Loucy (cell line): ENCODE measurements around the gene TMEM163.

Source experiments
- H2AFZ ChIP-seq: fragments of 200-600 bp; sonication (generic); 2 replicates; pipeline ENCODE4 v1.6.0; 2016; ENCODE audit warnings: antibody characterized with exemption, mild to moderate bottlenecking, low read length, moderate library complexity
- H3F3A ChIP-seq: fragments of 200-600 bp; 2 replicates; pipeline ENCODE4 v1.6.0; 2016; ENCODE audit warnings: antibody characterized with exemption, low read depth, mild to moderate bottlenecking
- H3K27me3 ChIP-seq: fragments of 200-600 bp; sonication (generic); 2 replicates; pipeline ENCODE4 v1.6.1; 2014; ENCODE audit warnings: low read length, mild to moderate bottlenecking; ENCODE audit not compliant: insufficient read depth, poor library complexity, severe bottlenecking
- H3K36me3 ChIP-seq: fragments of 200-600 bp; sonication (generic); 2 replicates; pipeline ENCODE4 v1.6.1; 2016; ENCODE audit warnings: low read length; ENCODE audit not compliant: insufficient read depth
- H3K4me1 ChIP-seq: fragments of 200-600 bp; sonication (generic); 2 replicates; pipeline ENCODE4 v1.5.1; 2014; ENCODE audit warnings: low read length, mild to moderate bottlenecking; ENCODE audit not compliant: insufficient read depth, poor library complexity, severe bottlenecking
- H3K4me2 ChIP-seq: fragments of 200-600 bp; sonication (generic); 2 replicates; pipeline ENCODE4 v1.6.0; 2014; ENCODE audit warnings: antibody characterized with exemption, low read length, low read depth, mild to moderate bottlenecking; ENCODE audit not compliant: poor library complexity, severe bottlenecking
- H3K4me3 ChIP-seq: fragments of 200-600 bp; sonication (generic); 2 replicates; pipeline ENCODE4 v1.5.1; 2014; ENCODE audit warnings: low read length, mild to moderate bottlenecking, mixed read lengths; ENCODE audit not compliant: poor library complexity, severe bottlenecking
- H3K79me2 ChIP-seq: fragments of 200-600 bp; sonication (generic); 2 replicates; pipeline ENCODE4 v1.6.1; 2014; ENCODE audit warnings: low read length; ENCODE audit not compliant: insufficient read depth
- H3K9ac ChIP-seq: fragments of 200-600 bp; sonication (generic); 2 replicates; pipeline ENCODE4 v1.6.0; 2014; ENCODE audit warnings: mild to moderate bottlenecking, low read depth, low read length, moderate library complexity; ENCODE audit not compliant: poor library complexity, severe bottlenecking
- H3K9me2 ChIP-seq: fragments of 200-600 bp; sonication (generic); replicated peaks from 2 replicates; pipeline ENCODE4 v1.6.1; 2016; ENCODE audit warnings: low read depth, low read length, mixed read lengths
- H3K9me3 ChIP-seq: fragments of 200-600 bp; sonication (generic); 2 replicates; pipeline ENCODE4 v1.6.1; 2014; ENCODE audit warnings: mild to moderate bottlenecking, antibody characterized with exemption, low read length, low read depth; ENCODE audit not compliant: insufficient read depth
- H4K20me1 ChIP-seq: fragments of 200-600 bp; sonication (generic); 2 replicates; pipeline ENCODE4 v1.6.0; 2014; ENCODE audit warnings: antibody characterized with exemption, low read length, mild to moderate bottlenecking; ENCODE audit not compliant: insufficient read depth, poor library complexity, severe bottlenecking
- EZH2phosphoT487 ChIP-seq: fragments of 200-600 bp; IDR thresholded peaks from 2 replicates; pipeline ENCODE4 v1.6.1; 2018; ENCODE audit warnings: antibody characterized with exemption, mild to moderate bottlenecking, moderate library complexity, borderline replicate concordance
- TF ChIP-seq, protein P1 (sequence below): fragments of 200-600 bp; sonication (generic); conservative IDR thresholded peaks from 2 replicates; pipeline ENCODE4 v1.5.1; 2014; ENCODE audit warnings: mild to moderate bottlenecking, antibody characterized with exemption, low read length

TMEM163 gene

DNA sequence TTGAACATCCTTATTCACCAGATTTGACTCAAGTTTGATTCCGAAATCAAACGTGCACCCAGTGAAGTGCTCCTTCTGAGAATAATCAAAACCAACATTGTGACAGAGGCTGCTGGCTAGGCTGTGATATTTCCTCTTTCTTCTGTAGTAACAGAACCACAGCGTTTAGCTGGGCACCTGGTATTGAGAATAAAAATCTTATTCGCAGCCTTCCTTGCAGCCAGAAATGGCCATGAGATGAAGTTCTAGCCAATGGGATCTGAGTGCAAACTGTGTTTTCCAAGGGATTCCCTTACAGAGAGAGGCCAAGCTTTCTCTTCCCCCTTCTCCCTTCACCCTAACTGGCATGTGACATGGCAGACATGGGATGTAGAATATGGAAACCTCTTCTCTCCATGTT, 51.7 kb downstream of the TMEM163 start:
- Histone ChIP-seq H2AFZ (no peak overlapping the region), H3K9me3 (no peaks in the 10 kb centered on the region), H3K36me3 (no peaks in the 10 kb centered on the region), H3F3A (no peaks in the 10 kb centered on the region), H3K9me2 (no peaks in the 10 kb centered on the region), H3K4me1 (peaks cover 34% of the 10 kb centered on the region), H3K4me2 (no peak overlapping the region), H3K27me3 (no peaks in the 10 kb centered on the region), H3K9ac (no peak overlapping the region), H3K79me2 (no peaks in the 10 kb centered on the region), H3K4me3 (no peak overlapping the region), H4K20me1 (no peaks in the 10 kb centered on the region)
- no peak for TF ChIP-seq EZH2phosphoT487
- TF ChIP-seq, protein P1, sequence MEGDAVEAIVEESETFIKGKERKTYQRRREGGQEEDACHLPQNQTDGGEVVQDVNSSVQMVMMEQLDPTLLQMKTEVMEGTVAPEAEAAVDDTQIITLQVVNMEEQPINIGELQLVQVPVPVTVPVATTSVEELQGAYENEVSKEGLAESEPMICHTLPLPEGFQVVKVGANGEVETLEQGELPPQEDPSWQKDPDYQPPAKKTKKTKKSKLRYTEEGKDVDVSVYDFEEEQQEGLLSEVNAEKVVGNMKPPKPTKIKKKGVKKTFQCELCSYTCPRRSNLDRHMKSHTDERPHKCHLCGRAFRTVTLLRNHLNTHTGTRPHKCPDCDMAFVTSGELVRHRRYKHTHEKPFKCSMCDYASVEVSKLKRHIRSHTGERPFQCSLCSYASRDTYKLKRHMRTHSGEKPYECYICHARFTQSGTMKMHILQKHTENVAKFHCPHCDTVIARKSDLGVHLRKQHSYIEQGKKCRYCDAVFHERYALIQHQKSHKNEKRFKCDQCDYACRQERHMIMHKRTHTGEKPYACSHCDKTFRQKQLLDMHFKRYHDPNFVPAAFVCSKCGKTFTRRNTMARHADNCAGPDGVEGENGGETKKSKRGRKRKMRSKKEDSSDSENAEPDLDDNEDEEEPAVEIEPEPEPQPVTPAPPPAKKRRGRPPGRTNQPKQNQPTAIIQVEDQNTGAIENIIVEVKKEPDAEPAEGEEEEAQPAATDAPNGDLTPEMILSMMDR = no peak

DNA sequence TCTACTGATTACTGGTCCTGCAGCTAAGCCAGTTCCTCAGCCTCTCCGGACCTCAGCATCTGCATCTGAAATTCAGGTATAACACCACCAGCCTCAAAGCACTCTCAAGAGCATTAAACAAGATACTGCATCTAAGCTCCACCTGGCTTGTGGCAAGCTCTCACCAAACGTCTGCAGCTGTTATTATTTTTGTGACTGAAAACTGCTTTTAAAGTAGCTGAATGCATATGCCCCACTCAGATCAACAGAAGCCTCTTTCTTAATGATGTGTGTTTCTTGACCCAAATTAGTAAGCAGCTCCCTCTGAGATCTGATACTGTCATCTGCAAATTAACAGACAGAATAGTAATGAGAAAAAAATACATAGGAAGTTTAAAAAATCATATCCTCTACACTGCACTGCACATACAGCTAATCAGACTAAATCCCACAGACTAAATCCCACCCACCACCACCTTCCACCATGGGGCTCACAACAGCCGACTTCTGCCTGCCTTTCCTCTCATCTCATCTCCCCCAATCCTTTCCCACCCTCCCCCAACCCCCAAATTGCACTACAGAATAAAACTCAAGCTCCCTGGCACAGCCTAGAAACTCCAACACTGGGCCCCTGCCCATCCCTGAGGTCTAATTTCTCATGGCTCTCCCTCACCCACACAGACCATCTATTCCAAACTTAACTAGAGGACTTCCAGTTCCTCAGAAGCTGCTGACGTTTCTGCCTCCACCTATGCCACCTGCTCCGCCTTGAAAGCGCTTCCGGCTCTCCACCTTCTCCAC, 52.9 kb downstream of the TMEM163 start:
- Histone ChIP-seq H2AFZ (no peak overlapping the region), H3K4me2 (no peak overlapping the region), H3K9ac (no peak overlapping the region), H3K4me1 (peaks cover 25% of the 10 kb centered on the region), H3K36me3 (no peaks in the 10 kb centered on the region), H3F3A (no peaks in the 10 kb centered on the region), H3K4me3 (no peak overlapping the region), H4K20me1 (no peaks in the 10 kb centered on the region), H3K79me2 (no peaks in the 10 kb centered on the region), H3K27me3 (no peaks in the 10 kb centered on the region), H3K9me2 (no peaks in the 10 kb centered on the region), H3K9me3 (no peaks in the 10 kb centered on the region)
- no peak for TF ChIP-seq EZH2phosphoT487
- TF ChIP-seq, protein P1 = no peak

DNA sequence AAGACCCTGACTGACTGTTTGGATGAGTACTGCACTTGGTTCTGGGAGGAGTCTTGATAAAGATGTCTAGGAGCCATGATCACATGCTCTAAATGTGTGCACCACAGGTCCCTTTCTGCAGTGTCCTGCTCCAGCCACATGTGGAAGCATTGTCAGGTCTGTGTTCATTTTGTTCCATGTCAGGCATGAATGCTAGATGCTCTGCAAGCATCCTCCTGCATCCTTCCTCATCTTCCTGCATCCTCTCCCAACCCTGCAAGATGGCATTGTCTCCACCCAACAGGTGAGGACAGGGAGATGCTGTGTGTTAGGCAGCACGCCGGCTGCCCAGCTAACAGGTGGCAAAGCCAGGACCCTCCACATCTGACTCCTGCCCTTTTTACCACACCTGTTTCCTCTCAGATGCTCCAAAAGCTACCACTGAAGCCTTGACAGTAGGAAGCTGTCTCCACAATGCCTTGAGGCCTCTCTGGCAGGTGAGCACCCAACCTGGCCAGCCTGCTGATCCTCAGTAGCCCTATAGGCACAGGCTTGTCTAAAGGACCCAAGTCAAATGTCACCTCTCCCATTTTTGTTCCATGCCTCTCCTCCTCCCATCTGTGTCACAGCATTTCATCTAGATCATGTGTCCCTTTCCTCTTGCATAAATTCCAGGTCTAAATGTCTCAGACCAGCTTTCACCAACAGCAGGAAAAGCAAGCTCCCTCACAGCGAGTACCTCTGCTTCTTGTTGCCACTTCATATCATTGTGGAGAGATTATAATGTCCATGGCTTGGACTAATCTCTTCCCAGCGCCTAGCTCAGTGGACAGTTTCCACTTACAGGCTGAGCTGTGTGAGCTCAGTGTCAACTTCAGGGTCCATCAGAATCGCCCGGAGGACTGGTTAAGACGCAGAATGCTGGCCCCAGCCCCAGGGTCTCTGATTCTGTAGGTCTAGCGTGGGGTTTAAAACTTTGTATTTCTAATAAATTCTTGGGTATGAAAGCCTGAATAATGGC, 55.0 kb downstream of the TMEM163 start:
- Histone ChIP-seq H4K20me1 (no peaks in the 10 kb centered on the region), H3K4me2 (no peak overlapping the region), H3K9ac (no peak overlapping the region), H3K9me2 (no peaks in the 10 kb centered on the region), H3K9me3 (no peaks in the 10 kb centered on the region), H3K4me1 (peaks cover 6% of the 10 kb centered on the region), H3K79me2 (no peaks in the 10 kb centered on the region), H3F3A (no peaks in the 10 kb centered on the region), H3K4me3 (no peak overlapping the region), H3K36me3 (no peaks in the 10 kb centered on the region), H3K27me3 (no peaks in the 10 kb centered on the region), H2AFZ (no peak overlapping the region)
- no peak for TF ChIP-seq EZH2phosphoT487
- TF ChIP-seq, protein P1 = no peak
